HG02884 (cell line): ENCODE results near the gene IPO13.

Source experiments
- ATAC-seq: cut with Tn5 transposase; IDR thresholded peaks from one replicate; pipeline ENCODE4 v1.9.1; 2021; ENCODE audit warnings: mild to moderate bottlenecking, moderate library complexity; ENCODE audit not compliant: unreplicated experiment

Gene IPO13

DNA sequence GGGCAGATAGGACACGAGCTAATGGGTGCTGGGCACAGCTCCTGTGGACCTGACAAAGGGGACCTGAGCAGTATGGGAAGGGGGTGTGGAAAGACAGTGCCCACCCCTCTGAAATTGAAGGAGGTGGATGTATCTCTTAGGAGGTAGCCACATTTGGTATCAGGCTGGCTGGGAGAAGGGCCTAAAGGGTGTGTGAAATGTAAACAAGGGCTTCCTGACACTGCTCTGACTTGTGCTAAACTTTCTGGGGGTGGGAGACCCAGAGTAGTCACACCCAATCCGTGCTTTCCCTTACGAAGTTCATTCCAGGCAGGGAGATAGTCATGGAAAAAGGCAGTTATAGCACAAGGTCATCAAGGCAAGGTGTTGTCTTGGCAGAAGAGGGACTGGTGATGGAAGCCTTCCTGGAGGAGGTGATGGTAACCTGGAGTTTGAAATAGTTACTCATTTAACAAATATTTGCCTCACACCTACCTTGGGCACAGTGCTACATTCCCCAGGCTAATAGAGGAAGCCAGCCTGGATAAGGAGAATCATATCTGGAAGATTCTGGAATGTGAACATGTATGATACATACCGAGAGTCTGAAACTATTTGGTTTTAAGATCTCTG is 39.3 kb downstream of the IPO13 start:
- no peak for ATAC-seq

GRCh38 chr1:43986712-43987111 is 40.0 kb downstream of the IPO13 start:
- ATAC-seq = no peak

- ATAC-seq = no peak
These were observed 40.6 kb downstream of the IPO13 start for GRCh38 chr1:43987159-43987902.

- no peak for ATAC-seq
These were observed 43.8 kb downstream of the IPO13 start for GRCh38 chr1:43990271-43991199.

- ATAC-seq = no peak
These were observed 44.4 kb downstream of the IPO13 start for GRCh38 chr1:43991200-43991475.

DNA sequence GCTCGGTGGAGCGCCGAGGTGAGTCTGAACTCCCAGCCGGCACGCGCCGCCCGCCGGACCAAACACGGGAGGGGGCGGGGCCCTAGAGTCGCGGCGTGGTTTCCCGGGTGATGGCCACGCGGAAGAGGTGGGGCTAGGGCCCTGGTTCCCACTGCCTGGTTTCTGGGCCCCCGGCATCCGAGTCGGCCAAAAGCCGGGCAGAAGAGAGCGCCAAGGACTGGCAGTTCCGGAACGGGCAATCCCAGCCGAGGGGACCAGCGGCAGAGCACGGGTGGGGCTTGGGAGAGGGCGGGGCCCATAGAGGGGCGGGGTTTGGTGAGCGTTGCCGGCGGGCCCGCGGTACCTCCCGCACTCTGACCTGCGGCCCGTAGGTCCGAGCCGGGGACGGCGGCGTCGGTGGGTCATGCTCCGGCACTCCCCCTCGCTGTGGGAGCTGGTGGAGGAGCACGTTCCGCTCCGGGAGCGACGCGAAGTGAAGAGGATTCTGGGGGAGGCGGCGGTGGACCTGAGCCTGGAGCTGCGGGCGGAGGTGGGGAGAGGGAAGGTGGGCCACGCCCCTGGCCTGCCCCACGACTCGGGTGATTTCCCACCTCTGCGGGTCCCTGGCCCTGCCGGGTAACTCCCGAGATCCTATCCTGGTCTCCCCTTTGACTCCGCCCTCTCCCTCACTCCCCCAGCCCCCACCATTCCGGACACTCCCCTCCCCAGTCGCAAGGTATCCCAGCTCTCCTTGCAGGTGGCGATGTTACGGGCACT is 44.9 kb downstream of the IPO13 start, which contains the start of gene CCDC24:
Gene CCDC24 (plus strand): TSS at position 124 of the 756 bp plus-strand sequence. CDS start 280 bp downstream, at position 404.
- ATAC-seq = peak; percentile 70

- ATAC-seq = no peak
These were observed 45.7 kb downstream of the IPO13 start for GRCh38 chr1:43992232-43992995.

GRCh38 chr1:43993206-43993914 is 46.6 kb downstream of the IPO13 start:
- ATAC-seq = no peak

DNA sequence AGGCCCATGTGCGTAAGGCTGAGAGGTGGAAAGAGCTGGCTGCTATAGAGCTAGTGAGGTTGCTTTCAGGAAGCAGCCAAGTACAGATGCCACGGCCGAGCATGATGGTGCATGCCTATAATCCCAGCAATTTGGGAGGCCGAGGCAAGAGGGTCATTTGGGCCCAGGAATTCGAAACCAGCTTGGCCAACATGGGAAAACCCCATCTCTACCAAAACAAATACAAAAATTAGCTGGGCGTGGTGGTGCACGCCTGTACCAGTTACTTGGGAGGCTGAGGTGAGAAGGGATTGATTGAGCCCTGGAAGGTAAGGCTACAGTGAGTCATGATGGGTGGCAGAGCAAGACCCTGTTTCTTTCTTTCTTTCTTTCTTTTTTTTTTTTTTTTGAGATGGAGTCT is 47.3 kb downstream of the IPO13 start:
- no peak for ATAC-seq

DNA sequence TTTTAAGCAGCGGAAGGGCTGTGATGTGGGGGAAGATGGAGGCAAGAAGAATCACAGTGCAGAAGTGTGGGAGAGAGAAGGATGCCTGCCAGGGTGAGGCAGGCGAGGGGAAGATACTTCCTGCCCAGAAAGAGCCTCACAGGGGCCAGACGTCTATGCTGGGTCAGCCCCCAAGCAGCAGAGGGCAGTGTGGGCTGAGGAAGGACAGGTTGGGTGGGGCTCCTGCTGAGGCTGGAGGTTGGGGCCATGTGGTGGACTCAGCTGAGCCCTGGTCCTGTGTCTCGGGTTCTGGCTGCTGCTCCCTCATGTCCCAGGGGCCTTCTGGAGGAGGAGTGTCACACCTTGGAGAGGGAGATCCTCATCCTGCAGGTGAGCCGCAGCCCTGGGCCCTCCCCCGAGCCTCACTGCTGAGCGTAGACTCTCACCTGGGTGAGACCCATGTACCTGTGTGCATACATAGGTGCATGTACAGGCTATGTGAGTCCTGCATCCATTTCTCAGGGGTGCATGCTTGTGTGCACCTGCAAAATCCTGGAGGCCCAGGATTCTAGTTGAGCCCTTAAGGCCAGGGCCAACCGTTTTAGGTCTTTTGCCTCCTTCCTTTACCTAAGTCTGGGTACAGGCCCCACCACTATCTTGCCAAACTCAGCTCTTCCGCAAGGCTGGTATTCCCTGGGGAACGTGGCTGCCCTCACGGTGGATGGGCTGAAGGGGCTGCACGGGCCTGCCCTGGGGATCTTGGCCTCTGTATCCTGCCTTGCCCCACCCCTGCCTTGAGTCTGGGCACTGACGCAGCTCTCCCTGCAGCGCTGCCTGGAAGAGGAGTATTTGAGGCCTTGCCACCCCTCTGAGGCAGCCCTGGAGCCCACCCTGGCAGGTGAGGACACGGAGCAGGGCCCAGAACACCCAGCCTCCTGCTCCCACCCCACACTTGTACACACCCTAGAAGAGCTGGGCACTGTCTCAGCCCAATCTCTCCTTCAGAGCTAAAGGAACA is 48.3 kb downstream of the IPO13 start:
- ATAC-seq = no peak

DNA sequence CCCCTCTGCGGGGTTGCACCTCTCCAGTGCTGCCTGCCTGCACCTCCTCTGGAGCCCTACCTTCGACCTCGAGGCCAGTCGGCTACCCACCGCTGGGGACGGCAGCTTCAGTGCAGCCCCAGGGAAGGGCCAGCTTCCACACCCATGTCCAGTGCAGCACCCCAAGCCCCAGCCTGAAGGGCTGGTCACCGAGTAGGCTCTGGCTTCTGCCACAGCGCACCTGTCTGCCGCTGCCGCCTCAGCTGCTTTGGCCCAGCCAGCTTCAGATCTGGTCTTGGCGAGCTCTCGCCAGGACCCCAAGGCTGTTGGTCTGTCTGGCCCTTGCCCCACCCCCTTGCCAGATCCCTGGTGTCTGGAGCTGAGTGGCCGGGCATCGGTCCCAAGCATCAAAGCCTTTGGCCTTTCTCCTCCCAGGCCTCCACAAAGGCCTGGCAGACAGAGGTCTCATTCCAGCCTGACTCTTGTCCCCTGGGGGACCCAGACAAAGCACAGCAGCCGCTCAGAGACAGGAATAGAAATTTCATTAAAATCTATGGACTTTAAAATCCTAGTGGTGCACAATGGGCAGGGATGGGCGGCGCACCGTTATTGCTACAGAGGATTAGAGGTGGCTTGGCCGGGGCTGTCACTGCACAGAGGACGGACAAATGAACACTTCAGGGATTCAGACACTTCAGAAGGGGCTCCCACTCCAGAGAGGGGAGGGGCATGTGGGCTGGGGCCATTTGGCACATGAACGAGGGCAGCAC is 49.4 kb downstream of the IPO13 start:
- ATAC-seq = no peak

GRCh38 chr1:43996733-43997115 is 50.0 kb downstream of the IPO13 start:
- ATAC-seq = no peak

GRCh38 chr1:43997295-43997999 is 50.7 kb downstream of the IPO13 start:
- ATAC-seq = no peak

- ATAC-seq = no peak
These were observed 51.2 kb downstream of the IPO13 start for GRCh38 chr1:43998000-43998378.

DNA sequence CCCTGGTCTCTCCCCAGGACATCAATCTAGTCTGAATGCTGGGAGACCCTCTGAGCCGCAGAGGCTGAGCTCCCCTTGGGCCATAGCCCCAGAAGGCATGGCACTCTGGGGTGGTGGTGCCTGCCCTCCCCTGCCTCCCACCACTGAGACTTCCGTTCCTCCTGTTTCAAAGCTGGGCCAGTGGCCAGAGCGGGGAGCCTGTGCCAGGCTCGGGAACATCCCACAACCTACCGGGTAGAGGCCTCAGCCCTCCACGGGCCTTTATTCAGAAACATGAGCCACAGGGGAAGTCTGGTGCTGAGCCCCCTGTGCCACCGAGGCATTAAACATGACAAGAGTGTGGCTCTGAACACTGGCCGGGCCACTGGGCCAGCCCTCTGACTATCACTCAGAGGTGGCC is 52.7 kb downstream of the IPO13 start:
- no peak for ATAC-seq

DNA sequence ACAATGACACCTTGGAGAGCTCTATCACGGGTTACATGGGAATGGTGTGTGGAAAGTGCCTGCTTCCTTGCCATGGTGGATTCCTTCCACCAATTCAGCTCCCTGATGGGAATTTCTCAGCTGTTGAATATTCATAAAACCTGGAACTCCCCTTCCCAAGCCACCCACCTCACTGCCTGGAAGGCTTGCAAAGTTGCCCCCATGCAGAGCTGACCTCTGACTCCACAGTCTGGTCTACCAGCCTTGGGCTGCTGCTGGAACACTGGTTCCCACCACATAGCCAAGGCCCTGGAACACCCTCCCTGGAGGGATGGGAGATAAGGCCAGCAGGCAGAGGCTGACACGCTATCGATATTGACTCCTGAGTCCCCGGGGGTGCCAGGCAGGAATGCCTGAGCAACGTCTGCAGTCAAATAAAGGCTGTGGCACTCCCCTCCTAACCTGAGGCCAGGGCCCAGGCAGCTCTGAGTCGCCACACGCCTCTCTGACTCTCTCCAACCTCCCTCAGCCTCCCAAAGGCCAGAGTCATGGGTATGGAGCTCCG is 53.4 kb downstream of the IPO13 start:
- ATAC-seq = no peak

- ATAC-seq = no peak
These were observed 55.4 kb downstream of the IPO13 start for GRCh38 chr1:44002165-44002564.
